Measurements from ENCODE around the gene MAB21L2. TPM values are rescaled to one million over a fixed set of nuclear protein-coding genes. Genes with fewer than 3 reads are reported as not detected.
"Not testable (repeated sequence)": the region's sequence is repeated elsewhere in the genome, so short reads cannot be mapped to it uniquely, and the experiment has no call there.

Gene MAB21L2
- total RNA-seq, result not detected

DNA sequence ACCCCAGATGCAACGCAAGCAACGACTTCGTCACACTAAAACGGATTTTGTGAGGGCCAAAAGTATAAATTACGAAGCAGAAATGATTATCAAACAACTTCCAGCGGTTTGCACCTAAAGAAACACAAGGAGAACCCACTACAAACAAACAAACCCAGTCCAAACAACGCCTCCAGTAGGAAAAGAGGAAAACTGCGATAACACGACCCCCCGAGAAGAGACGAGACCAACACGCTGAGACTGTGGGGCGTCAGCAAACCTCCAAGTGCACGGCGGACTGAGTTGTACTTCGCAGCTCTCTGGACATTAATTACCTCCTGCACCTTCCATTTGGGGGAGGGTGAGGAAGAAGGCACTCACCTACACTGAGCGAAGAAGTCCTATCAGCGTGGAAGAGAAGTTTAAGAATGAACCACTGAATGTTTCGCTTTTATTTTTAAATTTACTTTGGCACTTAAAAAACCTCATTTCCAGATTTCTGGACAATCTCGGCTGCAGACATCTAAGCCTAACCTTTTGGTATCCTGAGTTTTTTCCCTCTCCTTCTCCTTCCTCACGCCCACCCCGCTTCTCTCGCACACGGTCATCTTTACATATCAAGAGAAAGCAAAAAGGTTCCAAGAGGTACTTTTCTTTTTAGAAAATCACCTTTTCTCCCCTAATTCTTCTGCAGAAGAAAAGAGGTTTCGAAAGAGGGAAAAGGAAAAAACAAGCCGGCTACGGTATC is at the start of gene MAB21L2:
MAB21L2 (plus strand) TSS at position 6 of the 727 bp plus-strand sequence. CDS start 879 bp downstream, outside the sequence.
- no peak for DNase-seq (ENCODE audit: low spot score in 2 of 2)
- Mint-ChIP-seq H3K36me3 (peaks cover 28 to 58% of the 10 kb centered on the region in 2 donors), H3K9me3 (no peaks in the 10 kb centered on the region), H3K27ac (no peak within 1 kb of the TSS)
- ATAC-seq, result no peak

DNA sequence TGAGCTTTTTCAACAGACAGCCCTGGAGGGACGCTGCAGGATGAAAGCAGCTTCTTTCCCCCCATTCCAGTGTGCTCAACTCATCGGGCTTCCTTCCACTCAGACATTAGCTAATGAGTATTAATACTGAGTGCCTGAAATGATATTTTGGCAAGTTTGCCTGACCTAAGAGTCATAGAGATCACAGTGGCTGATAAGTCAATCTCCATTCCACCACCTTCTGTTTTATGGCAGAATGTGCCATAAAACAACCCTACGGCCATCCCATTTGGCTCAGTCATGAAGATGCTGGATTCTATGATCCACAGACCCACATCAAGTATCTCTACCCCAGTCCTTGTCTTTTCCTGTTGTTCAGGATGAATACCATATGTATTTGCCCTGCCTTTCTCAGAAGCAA is 48.3 kb upstream of the MAB21L2 start:
- no peak for ATAC-seq
- H3K36me3 Mint-ChIP-seq, result no peaks in the 10 kb centered on the region
- no peaks in the 10 kb centered on the region for H3K9me3 Mint-ChIP-seq
- no peak for DNase-seq (ENCODE audit: low spot score in 2 of 2)
- no peak overlapping the region for H3K27ac Mint-ChIP-seq

DNA sequence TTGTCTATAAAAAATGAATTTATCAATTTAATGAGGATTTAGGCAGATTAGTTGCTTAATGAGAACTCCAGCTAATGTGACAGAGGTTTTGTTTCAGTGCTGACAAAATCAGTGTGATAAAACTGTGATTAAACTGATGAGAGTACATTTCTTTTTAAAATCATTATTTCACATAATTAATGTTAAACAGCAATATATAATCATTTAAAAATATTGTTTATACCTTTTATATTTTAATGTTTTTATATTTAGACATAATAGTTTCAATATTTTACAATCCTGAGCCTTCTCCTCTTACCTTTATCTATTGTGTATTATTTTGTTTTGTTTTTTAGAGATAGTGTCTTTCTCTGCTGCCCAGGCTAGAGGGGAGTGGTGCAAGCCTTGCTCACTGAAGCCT is 47.1 kb upstream of the MAB21L2 start:
- ATAC-seq (no peak), DNase-seq (ENCODE audit: low spot score in 2 of 2) (no peak)
- H3K27ac Mint-ChIP-seq, result no peak overlapping the region
- peaks cover 0 to 4% of the 10 kb centered on the region in 2 donors for H3K36me3 Mint-ChIP-seq
- no peaks in the 10 kb centered on the region for H3K9me3 Mint-ChIP-seq

DNA sequence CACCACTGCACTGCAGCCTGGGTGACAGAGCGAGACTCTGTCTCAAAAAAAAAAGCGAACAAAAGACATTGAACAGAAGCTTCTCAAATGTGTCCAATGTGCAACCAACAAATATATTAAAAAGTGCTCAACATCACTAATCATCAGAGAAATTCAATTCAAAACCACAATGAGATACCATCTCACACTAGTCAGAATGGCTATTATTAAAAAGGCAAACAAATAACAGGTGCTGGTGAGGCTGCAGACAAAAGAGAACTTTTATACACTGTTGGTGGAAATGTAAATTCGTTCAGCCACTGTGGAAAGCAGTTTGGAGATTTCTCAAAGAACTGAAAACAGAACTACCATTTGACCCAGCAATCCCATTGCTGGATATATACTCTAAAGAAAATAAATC is 44.0 kb upstream of the MAB21L2 start:
- not testable (repeated sequence) for H3K27ac Mint-ChIP-seq

DNA sequence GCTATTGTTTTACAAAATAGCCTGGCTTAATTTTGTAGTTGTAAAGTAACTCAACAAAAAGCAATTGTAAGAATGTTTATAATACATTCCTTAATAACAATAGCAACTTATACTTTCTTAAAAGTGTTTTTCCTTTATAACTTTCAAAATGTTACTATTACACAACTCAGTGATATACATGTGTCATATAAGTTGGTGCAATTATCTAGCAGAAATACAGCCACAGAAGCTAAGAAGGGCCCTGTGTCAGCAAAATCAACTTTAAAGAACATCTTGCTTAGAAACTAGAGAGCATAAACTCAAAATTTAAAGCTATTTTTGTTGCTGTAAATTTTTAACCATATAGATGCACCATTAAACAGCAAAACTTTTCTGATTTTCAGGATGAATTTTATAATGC is 41.4 kb upstream of the MAB21L2 start:
- Mint-ChIP-seq H3K36me3 (peaks cover 0 to 4% of the 10 kb centered on the region in 2 donors), H3K27ac (no peak overlapping the region), H3K9me3 (no peaks in the 10 kb centered on the region)
- DNase-seq (ENCODE audit: low spot score in 2 of 2) (no peak), ATAC-seq (no peak)

More for the DNA sequence above, 44.0 kb upstream of the MAB21L2 start:
- ATAC-seq; H3K36me3 Mint-ChIP-seq; DNase-seq (ENCODE audit: low spot score in 2 of 2); H3K9me3 Mint-ChIP-seq: not testable (repeated sequence)

DNA sequence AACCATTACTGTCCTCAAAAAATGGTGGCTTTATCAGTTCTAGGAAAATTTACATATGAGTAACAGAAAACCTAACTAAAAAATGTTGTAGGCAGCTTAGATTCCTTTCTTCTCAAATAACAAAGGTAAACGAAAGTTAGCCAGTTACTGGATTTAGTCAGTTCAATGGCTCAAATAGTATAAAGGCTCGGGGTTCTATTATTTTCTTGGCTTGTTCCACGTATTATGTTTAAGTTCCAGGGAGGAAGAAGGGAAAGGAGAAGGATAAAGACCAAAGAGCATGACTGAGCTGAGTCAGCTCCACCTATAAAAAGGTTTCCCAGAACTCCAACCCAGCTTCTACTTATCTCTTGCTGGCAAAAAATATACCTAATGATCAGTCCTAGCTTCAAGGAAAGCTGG is 41.0 kb upstream of the MAB21L2 start:
- Mint-ChIP-seq H3K27ac (no peak overlapping the region), H3K36me3 (peaks cover 0 to 4% of the 10 kb centered on the region in 2 donors), H3K9me3 (no peaks in the 10 kb centered on the region)
- DNase-seq (ENCODE audit: low spot score in 2 of 2), result no peak
- ATAC-seq, result no peak

DNA sequence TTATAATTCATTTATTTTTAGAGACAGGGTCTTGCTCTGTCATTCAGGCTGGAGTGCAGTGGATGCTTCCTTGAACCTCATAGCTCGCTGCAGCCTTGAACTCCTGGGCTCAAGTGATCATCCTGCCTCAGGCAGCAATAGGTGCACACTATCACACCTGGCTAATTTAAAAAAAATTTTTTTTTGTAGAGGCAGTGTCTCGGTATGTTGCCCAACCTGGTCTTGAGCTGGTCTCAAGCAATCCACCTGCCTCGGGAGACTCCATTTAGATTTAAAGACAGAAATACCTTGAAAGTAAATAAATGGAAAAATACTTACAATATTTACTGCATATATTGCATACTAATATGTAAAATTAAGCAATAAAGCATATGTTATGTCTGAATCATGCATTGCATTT is 40.3 kb upstream of the MAB21L2 start:
- Mint-ChIP-seq H3K27ac (no peak overlapping the region), H3K36me3 (peaks cover 0 to 4% of the 10 kb centered on the region in 2 donors), H3K9me3 (no peaks in the 10 kb centered on the region)
- DNase-seq (ENCODE audit: low spot score in 2 of 2), result no peak
- no peak for ATAC-seq

DNA sequence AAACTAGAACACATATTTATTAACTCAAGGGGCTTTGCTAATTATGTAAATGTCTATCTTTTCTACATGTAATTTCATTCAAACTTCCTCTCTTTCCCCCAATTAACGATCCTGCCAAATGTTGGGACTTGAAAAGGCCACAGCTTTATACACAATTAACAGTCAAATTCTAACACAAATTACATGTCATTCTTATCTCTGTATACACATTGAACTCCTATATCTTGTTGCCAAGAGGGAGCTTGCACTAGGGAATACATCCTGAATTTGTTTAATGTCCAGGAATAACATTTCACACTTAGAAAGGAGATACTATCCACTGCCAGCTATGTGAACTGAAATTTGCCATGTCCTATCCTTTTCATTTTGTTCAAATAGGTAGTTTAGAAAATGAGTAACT is 38.9 kb upstream of the MAB21L2 start:
- no peak for ATAC-seq
- DNase-seq (ENCODE audit: low spot score in 2 of 2), result no peak
- H3K27ac Mint-ChIP-seq, result no peak overlapping the region
- H3K36me3 Mint-ChIP-seq, result peaks cover 0 to 4% of the 10 kb centered on the region in 2 donors
- H3K9me3 Mint-ChIP-seq, result no peaks in the 10 kb centered on the region

DNA sequence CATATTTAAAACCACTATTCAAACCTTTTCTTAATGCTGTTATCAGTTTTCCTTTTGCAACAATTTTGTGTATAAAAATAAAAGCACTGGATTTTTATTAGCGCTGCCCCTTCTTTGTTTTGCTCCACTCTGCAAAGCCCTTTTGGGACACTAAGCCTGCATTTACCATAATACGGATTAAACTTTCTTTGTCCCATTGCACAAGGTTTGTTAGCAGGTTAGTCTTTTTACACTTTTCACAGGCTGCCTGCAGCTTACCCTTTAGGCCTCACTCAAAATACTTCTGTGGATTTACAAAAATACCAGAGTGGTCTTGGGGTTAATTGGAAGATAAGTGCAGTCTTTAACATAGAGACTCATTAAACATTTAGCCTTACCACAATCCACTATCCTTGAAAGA is 35.7 kb upstream of the MAB21L2 start:
- Mint-ChIP-seq H3K36me3 (no peaks in the 10 kb centered on the region), H3K27ac (no peak overlapping the region), H3K9me3 (no peaks in the 10 kb centered on the region)
- no peak for DNase-seq (ENCODE audit: low spot score in 2 of 2)
- ATAC-seq, result no peak

DNA sequence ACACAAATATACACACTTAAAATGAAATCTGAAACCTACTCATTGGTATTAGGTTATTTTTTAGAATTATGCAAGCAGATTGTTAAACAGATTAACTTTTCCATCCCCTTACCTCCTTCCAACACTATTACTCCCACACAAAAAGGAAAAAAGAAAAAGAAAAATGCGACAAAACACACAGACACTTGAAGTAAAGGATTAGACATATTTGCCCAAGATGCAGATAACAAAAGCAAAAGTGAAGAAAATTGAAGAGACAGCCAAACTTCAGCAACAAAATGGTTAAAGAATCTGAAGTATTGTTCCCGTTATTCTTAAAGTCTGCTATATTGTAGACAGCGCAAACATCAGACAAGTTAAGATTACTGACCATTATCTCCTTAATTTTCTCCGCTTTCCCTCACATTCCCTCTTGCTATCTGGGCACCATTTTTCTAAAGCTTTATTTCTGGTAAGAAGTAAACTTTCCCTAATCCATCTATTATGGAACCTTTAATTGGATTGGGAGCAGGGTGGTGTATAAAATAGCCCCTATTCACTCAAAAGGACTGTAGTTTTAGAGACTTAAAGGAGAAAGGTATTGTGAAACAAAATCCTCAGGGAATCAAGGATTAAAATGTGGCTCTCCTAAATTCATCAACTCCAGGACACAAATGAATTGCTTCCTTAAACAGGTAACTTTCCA is 34.7 kb upstream of the MAB21L2 start:
- ATAC-seq, result no peak
- no peaks in the 10 kb centered on the region for H3K36me3 Mint-ChIP-seq
- no peak for DNase-seq (ENCODE audit: low spot score in 2 of 2)
- H3K9me3 Mint-ChIP-seq, result no peaks in the 10 kb centered on the region
- H3K27ac Mint-ChIP-seq, result no peak overlapping the region

DNA sequence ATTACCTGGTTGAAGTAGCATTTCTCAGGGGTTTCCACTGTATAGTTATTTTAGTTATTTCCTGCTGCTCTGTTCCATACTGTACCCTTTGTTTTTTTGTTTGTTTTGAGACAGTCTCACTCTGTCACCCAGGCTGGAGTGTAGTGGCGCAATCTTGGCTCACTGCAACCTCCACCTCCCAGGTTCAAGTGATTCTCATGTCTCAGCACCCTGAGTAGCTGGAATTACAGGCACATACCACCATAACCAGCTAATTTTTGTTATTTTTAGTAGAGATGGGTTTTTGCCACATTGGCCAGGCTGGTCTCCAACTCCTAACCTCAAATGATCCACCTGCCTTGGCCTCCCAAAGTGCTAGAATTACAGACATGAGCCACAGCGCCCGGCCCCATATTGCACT is 24.1 kb upstream of the MAB21L2 start:
- Mint-ChIP-seq H3K9me3 (peaks cover 0 to 16% of the 10 kb centered on the region in 2 donors), H3K36me3 (peaks cover 6 to 19% of the 10 kb centered on the region in 2 donors)
- not testable (repeated sequence) for ATAC-seq; DNase-seq (ENCODE audit: low spot score in 2 of 2); H3K27ac Mint-ChIP-seq

DNA sequence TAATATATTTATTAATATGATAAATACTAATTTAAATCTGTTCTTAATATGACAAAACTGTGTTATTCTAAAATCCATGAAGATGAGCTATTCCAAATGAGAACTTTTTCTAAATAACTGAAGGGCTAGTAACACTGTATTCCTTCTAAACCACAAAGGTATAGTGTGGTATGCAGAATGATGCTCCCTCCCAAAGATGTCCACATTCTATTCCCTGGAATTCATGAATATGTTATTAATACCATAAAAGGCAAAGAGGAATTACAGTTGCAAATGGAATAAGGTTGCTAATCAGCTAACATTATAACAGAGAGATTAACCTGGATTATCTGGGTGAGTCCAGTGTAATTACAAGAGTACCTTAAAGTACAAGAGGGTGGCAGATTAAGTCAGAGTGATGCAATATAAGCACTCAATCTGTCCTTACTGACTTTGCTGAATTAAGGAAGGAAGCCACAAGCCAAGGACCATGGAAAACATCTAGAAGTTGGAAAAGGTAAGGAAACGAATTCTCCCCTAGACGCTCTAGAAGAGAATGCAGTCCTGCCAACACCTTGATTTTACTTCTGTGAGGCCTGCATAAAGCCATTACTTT is 20.7 kb upstream of the MAB21L2 start:
- ATAC-seq, result no peak
- no peak for DNase-seq (ENCODE audit: low spot score in 2 of 2)
- peaks cover 0 to 10% of the 10 kb centered on the region in 2 donors for H3K9me3 Mint-ChIP-seq
- H3K27ac Mint-ChIP-seq, result no peak overlapping the region
- peaks cover 13 to 16% of the 10 kb centered on the region in 2 donors for H3K36me3 Mint-ChIP-seq

DNA sequence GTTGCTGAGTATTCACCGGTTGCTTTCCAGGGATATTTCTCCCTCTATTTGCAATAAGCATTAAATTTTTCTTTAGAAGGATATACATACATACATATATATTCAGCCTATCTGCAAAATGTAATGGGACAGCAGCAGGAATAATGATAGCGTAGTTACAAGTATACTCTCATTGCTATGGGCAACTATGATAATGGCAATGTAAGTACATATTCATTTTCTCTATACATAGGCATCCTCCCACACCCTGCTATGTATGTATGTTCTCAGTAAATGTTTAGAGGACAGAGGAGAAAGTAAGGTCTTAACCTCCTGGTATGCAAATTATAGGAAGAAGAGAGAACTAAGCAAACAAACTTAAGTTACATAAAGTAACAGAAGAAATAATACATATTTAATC is 19.7 kb upstream of the MAB21L2 start:
- Mint-ChIP-seq H3K36me3 (peaks cover 10 to 20% of the 10 kb centered on the region in 2 donors), H3K9me3 (peaks cover 0 to 4% of the 10 kb centered on the region in 2 donors), H3K27ac (no peak overlapping the region)
- DNase-seq (ENCODE audit: low spot score in 2 of 2) (no peak), ATAC-seq (no peak)

DNA sequence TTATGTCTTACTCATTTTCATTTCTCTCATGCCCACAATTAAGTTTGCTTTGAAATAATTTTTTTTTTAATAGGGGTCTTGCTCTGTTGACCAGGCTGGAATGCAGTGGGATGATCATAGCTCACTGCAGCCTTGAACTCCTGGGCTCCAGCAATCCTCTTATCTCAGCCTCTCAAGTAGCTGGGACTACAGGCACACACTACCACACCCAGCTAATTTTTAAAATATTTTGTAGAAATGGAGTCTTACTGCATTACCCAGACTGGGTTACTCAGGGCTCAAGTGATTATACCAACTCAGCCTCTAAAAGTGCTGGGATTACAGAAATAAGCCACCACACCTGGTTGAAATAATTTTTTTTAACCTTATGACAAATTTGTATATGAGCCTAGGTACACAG is 19.2 kb upstream of the MAB21L2 start:
- H3K9me3 Mint-ChIP-seq, result peaks cover 0 to 4% of the 10 kb centered on the region in 2 donors
- H3K27ac Mint-ChIP-seq, result no peak overlapping the region
- ATAC-seq (no peak), DNase-seq (ENCODE audit: low spot score in 2 of 2) (no peak)
- peaks cover 15 to 20% of the 10 kb centered on the region in 2 donors for H3K36me3 Mint-ChIP-seq

DNA sequence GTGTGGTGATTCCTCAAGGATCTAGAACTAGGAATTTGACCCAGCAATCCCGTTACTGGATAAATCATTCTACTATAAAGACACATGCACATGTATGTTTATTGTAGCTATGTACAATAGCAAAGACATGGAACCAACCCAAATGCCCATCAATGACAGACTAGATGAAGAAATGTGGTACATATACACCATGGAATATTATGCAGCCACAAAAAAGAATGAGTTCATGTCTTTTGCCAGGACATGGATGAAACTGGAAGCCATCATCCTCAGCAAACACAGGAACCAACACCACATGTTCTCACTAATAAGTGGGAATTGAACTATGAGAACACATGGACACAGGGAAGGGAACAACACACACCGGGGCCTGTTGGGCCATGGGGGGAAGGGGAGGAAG is 17.0 kb upstream of the MAB21L2 start:
- H3K36me3 Mint-ChIP-seq, result peaks cover 16 to 22% of the 10 kb centered on the region in 2 donors
- not testable (repeated sequence) for H3K9me3 Mint-ChIP-seq; H3K27ac Mint-ChIP-seq; DNase-seq (ENCODE audit: low spot score in 2 of 2); ATAC-seq

DNA sequence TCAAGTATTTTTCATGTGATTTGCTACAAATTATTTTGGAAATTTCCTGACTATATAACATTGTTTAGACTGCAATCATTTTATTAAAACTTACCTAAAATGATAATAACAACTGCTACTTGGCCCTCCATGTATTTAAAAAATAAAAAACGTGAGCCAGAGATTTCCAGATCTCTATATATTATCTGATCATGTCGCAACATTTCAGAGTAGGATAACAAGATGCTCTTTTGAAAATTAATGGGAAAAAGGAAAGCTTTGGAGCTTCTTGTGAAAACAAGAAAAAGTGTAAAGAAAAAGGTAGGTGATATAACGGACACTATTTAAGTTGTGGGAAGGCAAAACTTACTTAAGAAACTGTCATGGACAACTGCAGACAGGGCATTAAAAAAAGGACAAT is 14.9 kb upstream of the MAB21L2 start:
- H3K27ac Mint-ChIP-seq, result no peak overlapping the region
- ATAC-seq, result no peak
- H3K36me3 Mint-ChIP-seq, result peaks cover 16 to 22% of the 10 kb centered on the region in 2 donors

DNA sequence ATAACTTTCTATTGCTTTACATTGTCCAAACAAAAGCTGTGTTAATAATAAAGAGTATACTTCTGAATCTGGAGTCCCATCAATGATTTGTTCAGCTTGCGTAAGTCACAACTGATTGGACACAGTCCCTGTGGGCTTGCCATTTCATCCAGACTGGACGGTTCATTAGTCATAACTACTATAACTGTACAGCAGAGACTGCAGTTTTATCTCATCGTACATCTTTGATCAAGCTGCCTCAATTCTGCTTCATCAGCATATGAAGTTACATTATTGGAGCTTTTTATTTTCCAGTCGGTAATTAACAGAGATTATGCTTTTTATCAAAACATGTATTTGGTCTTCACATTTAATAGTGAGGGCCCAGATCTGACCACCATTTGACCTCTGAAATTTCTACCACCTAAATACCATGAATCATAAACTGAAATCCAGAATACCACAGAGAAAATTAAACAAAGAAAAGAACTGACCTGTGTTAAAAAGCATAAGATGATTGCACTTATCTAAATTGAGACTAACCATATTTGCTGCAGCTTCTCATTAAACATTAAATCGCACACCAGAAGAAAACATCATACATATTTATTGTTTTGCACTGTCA is 12.5 kb upstream of the MAB21L2 start:
- ATAC-seq (no peak), DNase-seq (ENCODE audit: low spot score in 2 of 2) (no peak)
- peaks cover 16 to 20% of the 10 kb centered on the region in 2 donors for H3K36me3 Mint-ChIP-seq
- H3K9me3 Mint-ChIP-seq, result peaks cover 0 to 4% of the 10 kb centered on the region in 2 donors
- H3K27ac Mint-ChIP-seq, result no peak overlapping the region

More for the DNA sequence above, 14.9 kb upstream of the MAB21L2 start:
- H3K9me3 Mint-ChIP-seq, result peaks cover 0 to 4% of the 10 kb centered on the region in 2 donors
- DNase-seq (ENCODE audit: low spot score in 2 of 2), result no peak

Data from activated naive CD4-positive, alpha-beta T cell treated with anti-CD3 and anti-CD28 coated beads, Interleukin-2, amount 50 U/mL, for 72 hours (primary cell).